HepG2 (cell line): Measurements from ENCODE around the gene SLC25A25. TPM values are rescaled to one million over a fixed set of nuclear protein-coding genes. Genes with fewer than 3 reads are reported as not detected.

Experiments
- CEBPG ChIP-seq: IDR thresholded peaks from 2 replicates; pipeline ENCODE4 v1.6.1; 2016
- CENPT ChIP-seq: sonication (generic); formaldehyde crosslinking; IDR thresholded peaks from 2 replicates; pipeline ENCODE4 v1.8.0; 2022; ENCODE audit warnings: low read depth, mild to moderate bottlenecking, moderate library complexity, missing genetic modification reagents
- FIP1L1 ChIP-seq: fragments of 200-400 bp; formaldehyde crosslinking; IDR thresholded peaks from 2 replicates; pipeline ENCODE4 v1.6.1; 2018; ENCODE audit warnings: low read depth, mild to moderate bottlenecking, low read length, moderate library complexity, borderline replicate concordance; ENCODE audit not compliant: insufficient read depth
- FLYWCH1 ChIP-seq: sonication (generic); formaldehyde crosslinking; IDR thresholded peaks from 2 replicates; pipeline ENCODE4 v1.8.1; 2023; ENCODE audit warnings: mild to moderate bottlenecking, missing genetic modification reagents
- GABPA ChIP-seq, 2 experiments: IDR thresholded peaks; 2 replicates each; pipeline ENCODE4 v1.6.1; 2011 to 2016; ENCODE audit warnings: low read depth in 2 of 2, low read length in 1 of 2, missing biosample characterization in 1 of 2, missing genetic modification characterization in 1 of 2
- ISL2 ChIP-seq: sonication (generic); formaldehyde crosslinking; IDR thresholded peaks from 2 replicates; pipeline ENCODE4 v1.5.0; 2020; ENCODE audit warnings: missing genetic modification reagents
- LCORL ChIP-seq, 2 experiments: fragments of 450-650 bp in 1 of 2; sonication (generic) in 1 of 2; formaldehyde crosslinking in 1 of 2; IDR thresholded peaks; 2 replicates each; pipeline versions ENCODE4 v1.5.0 to v1.6.1; 2017 to 2020; ENCODE audit warnings: antibody characterized with exemption in 1 of 2, missing genetic modification reagents in 1 of 2
- MAFK ChIP-seq, 2 experiments: IDR thresholded peaks in 1 of 2; conservative IDR thresholded peaks in 1 of 2; 2 replicates each; pipeline ENCODE4 v1.6.1; 2011; ENCODE audit warnings: improper control_type of control experiment in 2 of 2, low read length in 2 of 2
- MXD4 ChIP-seq: IDR thresholded peaks from 2 replicates; pipeline ENCODE4 v1.6.1; 2016; ENCODE audit warnings: mild to moderate bottlenecking, missing biosample characterization, missing genetic modification reagents
- SALL1 ChIP-seq: sonication (generic); formaldehyde crosslinking; IDR thresholded peaks from 2 replicates; pipeline ENCODE4 v1.8.0; 2022; ENCODE audit warnings: mild to moderate bottlenecking, missing genetic modification reagents
- SALL2 ChIP-seq: sonication (generic); formaldehyde crosslinking; IDR thresholded peaks from 2 replicates; pipeline ENCODE4 v1.8.1; 2023; ENCODE audit warnings: mild to moderate bottlenecking, missing genetic modification reagents, inconsistent platforms
- SIN3B ChIP-seq: fragments of 150-350 bp; IDR thresholded peaks from 2 replicates; pipeline ENCODE4 v1.6.1; 2014; ENCODE audit warnings: low read length
- SP1 ChIP-seq, 2 experiments: fragments of 450-650 bp in 1 of 2; sonication (generic) in 1 of 2; formaldehyde crosslinking in 1 of 2; IDR thresholded peaks; 2 replicates each; pipeline versions ENCODE4 v1.4.0 to v1.6.1; 2016 to 2020; ENCODE audit warnings: missing genetic modification reagents in 1 of 2
- SP5 ChIP-seq: IDR thresholded peaks from 2 replicates; pipeline ENCODE4 v1.6.1; 2016; ENCODE audit warnings: low read depth, borderline replicate concordance
- THRA ChIP-seq: sonication (generic); formaldehyde crosslinking; IDR thresholded peaks from 2 replicates; pipeline ENCODE4 v1.4.0; 2020; ENCODE audit warnings: missing genetic modification reagents, borderline replicate concordance
- ZBTB3 ChIP-seq: sonication (generic); formaldehyde crosslinking; IDR thresholded peaks from 2 replicates; pipeline ENCODE4 v1.4.0; 2020; ENCODE audit warnings: low read depth, mild to moderate bottlenecking, moderate library complexity, missing genetic modification reagents, borderline replicate concordance
- ZFP82 ChIP-seq: sonication (generic); formaldehyde crosslinking; IDR thresholded peaks from 2 replicates; pipeline ENCODE4 v1.5.1; 2020; ENCODE audit warnings: mild to moderate bottlenecking, missing genetic modification reagents, borderline replicate concordance
- ZKSCAN5 ChIP-seq: sonication (generic); formaldehyde crosslinking; IDR thresholded peaks from 2 replicates; pipeline ENCODE4 v1.5.1; 2020; ENCODE audit warnings: mild to moderate bottlenecking, missing genetic modification reagents
- ZMYM3 ChIP-seq: sonication (generic); formaldehyde crosslinking; IDR thresholded peaks from 2 replicates; pipeline ENCODE4 v1.5.1; 2020; ENCODE audit warnings: mild to moderate bottlenecking, missing genetic modification reagents
- ZNF264 ChIP-seq: sonication (generic); formaldehyde crosslinking; IDR thresholded peaks from 2 replicates; pipeline ENCODE4 v1.4.0; 2020; ENCODE audit warnings: missing genetic modification reagents
- ZNF460 ChIP-seq: sonication (generic); formaldehyde crosslinking; IDR thresholded peaks from 2 replicates; pipeline ENCODE4 v1.5.1; 2020; ENCODE audit warnings: missing genetic modification reagents, mild to moderate bottlenecking, borderline replicate concordance
- ZNF549 ChIP-seq: sonication (generic); formaldehyde crosslinking; IDR thresholded peaks from 2 replicates; pipeline ENCODE4 v1.5.0; 2020; ENCODE audit warnings: missing genetic modification reagents
- ZNF605 ChIP-seq: sonication (generic); formaldehyde crosslinking; IDR thresholded peaks from 2 replicates; pipeline ENCODE4 v1.8.0; 2022; ENCODE audit warnings: mild to moderate bottlenecking, missing genetic modification reagents
- ZNF746 ChIP-seq: sonication (generic); formaldehyde crosslinking; IDR thresholded peaks from 2 replicates; pipeline ENCODE4 v1.8.0; 2022; ENCODE audit warnings: mild to moderate bottlenecking, missing genetic modification reagents
- ZNF773 ChIP-seq: sonication (generic); formaldehyde crosslinking; IDR thresholded peaks from 2 replicates; pipeline ENCODE4 v1.4.0; 2020; ENCODE audit warnings: missing genetic modification reagents, borderline replicate concordance
- polyA plus RNA-seq, 8 experiments: library from polyadenylated mRNA; depleted of rRNA in 3 of 8; stranded (reverse) in 7 of 8; unstranded in 1 of 8; fragments of >200 nt; fragmentation: Illumina TruSeq in 4 of 8; extraction: Trizol in 4 of 8; gene quantifications; 2 replicates each; pipeline versions ENCODE4 v1.2.1 to v1.2.3, GENCODE V29; 2011 to 2016; ENCODE audit warnings: low read depth in 4 of 8, missing spikeins in 1 of 8, mixed read lengths in 1 of 8; ENCODE audit not compliant: insufficient read depth in 1 of 8
- total RNA-seq, 5 experiments: library from RNA; depleted of rRNA; stranded (reverse); fragments of >200 nt; fragmentation: Illumina TruSeq; extraction: Trizol; gene quantifications; 2 replicates each; pipeline ENCODE4 v1.2.3, GENCODE V29; 2016; ENCODE audit warnings: low read depth in 1 of 5
- TF ChIP-seq, protein P1 (sequence below): sonication (generic); formaldehyde crosslinking; IDR thresholded peaks from 2 replicates; pipeline ENCODE4 v1.4.0; 2020; ENCODE audit warnings: missing genetic modification reagents, borderline replicate concordance

The SLC25A25 gene
- total and polyA plus RNA-seq, 2 of the 13 experiments (the other 11 are each of a cell fraction or from before 2014, with no cell fraction given) = 10.5 to 24.8 TPM

GRCh38 chr9:128073253-128073886 lies 5.3 kb downstream of the SLC25A25 start (continued):
- TF ChIP-seq FIP1L1 (no peak), SIN3B (no peak), ZNF460 (CRISPR knock-in tag) (no peak), ZMYM3 (CRISPR knock-in tag) (no peak), ZFP82 (CRISPR knock-in tag) (no peak), MAFK (conservative IDR thresholded peaks at IDR 0.05 in 1 of 2, IDR thresholded peaks at IDR 0.05 in 1 of 2; ENCODE audit: low read length in 2 of 2) (no peak), MXD4 (CRISPR knock-in tag) (no peak), SP1 (IDR thresholded peaks at IDR 0.05) (no peak), SP1 (CRISPR knock-in tag; IDR thresholded peaks at IDR 0.05) (no peak), ZKSCAN5 (CRISPR knock-in tag) (no peak), ZNF746 (CRISPR knock-in tag) (no peak), GABPA (IDR thresholded peaks at IDR 0.05; ENCODE audit: low read depth, low read length) (no peak), GABPA (CRISPR knock-in tag; IDR thresholded peaks at IDR 0.05; ENCODE audit: low read depth) (no peak), SALL2 (CRISPR knock-in tag) (no peak), SP5 (CRISPR knock-in tag) (peak; percentile 29; the same call in 1 of the 2 replicates), SALL1 (CRISPR knock-in tag) (peak; percentile 51; the same call in 1 of the 2 replicates), CENPT (no peak), LCORL (IDR thresholded peaks at IDR 0.05) (no peak), LCORL (CRISPR knock-in tag; IDR thresholded peaks at IDR 0.05) (0 out of 2 replicates have a peak, but pooled peaks have one; percentile 26), ZNF605 (no peak), THRA (CRISPR knock-in tag) (peak; percentile 79; the same call in 1 of the 2 replicates), ZNF773 (CRISPR knock-in tag) (no peak), FLYWCH1 (CRISPR knock-in tag) (no peak), ISL2 (CRISPR knock-in tag) (peak; percentile 39; the same call in 1 of the 2 replicates), CEBPG (CRISPR knock-in tag) (peak; percentile 99), ZNF264 (CRISPR knock-in tag) (0 out of 2 replicates have a peak, but pooled peaks have one; percentile 49), ZNF549 (no peak), ZBTB3 (CRISPR knock-in tag) (0 out of 2 replicates have a peak, but pooled peaks have one; percentile 45)
- TF ChIP-seq, protein P1, sequence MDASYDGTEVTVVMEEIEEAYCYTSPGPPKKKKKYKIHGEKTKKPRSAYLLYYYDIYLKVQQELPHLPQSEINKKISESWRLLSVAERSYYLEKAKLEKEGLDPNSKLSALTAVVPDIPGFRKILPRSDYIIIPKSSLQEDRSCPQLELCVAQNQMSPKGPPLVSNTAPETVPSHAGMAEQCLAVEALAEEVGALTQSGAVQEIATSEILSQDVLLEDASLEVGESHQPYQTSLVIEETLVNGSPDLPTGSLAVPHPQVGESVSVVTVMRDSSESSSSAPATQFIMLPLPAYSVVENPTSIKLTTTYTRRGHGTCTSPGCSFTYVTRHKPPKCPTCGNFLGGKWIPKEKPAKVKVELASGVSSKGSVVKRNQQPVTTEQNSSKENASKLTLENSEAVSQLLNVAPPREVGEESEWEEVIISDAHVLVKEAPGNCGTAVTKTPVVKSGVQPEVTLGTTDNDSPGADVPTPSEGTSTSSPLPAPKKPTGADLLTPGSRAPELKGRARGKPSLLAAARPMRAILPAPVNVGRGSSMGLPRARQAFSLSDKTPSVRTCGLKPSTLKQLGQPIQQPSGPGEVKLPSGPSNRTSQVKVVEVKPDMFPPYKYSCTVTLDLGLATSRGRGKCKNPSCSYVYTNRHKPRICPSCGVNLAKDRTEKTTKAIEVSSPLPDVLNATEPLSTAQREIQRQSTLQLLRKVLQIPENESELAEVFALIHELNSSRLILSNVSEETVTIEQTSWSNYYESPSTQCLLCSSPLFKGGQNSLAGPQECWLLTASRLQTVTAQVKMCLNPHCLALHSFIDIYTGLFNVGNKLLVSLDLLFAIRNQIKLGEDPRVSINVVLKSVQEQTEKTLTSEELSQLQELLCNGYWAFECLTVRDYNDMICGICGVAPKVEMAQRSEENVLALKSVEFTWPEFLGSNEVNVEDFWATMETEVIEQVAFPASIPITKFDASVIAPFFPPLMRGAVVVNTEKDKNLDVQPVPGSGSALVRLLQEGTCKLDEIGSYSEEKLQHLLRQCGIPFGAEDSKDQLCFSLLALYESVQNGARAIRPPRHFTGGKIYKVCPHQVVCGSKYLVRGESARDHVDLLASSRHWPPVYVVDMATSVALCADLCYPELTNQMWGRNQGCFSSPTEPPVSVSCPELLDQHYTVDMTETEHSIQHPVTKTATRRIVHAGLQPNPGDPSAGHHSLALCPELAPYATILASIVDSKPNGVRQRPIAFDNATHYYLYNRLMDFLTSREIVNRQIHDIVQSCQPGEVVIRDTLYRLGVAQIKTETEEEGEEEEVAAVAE (CRISPR knock-in tag) = no peak
